Muscle of leg (tissue), 11 donors: ENCODE data around the gene NLRP1. TPM values are rescaled to one million over a fixed set of nuclear protein-coding genes. Genes with fewer than 3 reads are reported as not detected.

Source experiments
- DNase-seq: peaks from one replicate; pipeline ENCODE4 v3.0.0; 2013
- H3K27ac ChIP-seq: one replicate; pipeline ENCODE4 v1.5.1; 2013; ENCODE audit warnings: mild to moderate bottlenecking, low read length, control low read depth
- H3K27me3 ChIP-seq: one replicate; pipeline ENCODE4 v1.6.1; 2013; ENCODE audit warnings: low read length; ENCODE audit not compliant: control insufficient read depth, insufficient read depth
- H3K36me3 ChIP-seq: one replicate; pipeline ENCODE4 v1.6.1; 2013; ENCODE audit warnings: low read length; ENCODE audit not compliant: control insufficient read depth, insufficient read depth
- H3K4me1 ChIP-seq: one replicate; pipeline ENCODE4 v1.6.1; 2013; ENCODE audit warnings: low read length; ENCODE audit not compliant: control insufficient read depth, insufficient read depth
- H3K4me3 ChIP-seq: one replicate; pipeline ENCODE4 v1.5.1; 2013; ENCODE audit warnings: low read length, control low read depth
- H3K9me3 ChIP-seq: replicated peaks from 2 replicates; pipeline ENCODE4 v1.6.1; 2013; ENCODE audit warnings: low read depth, low read length; ENCODE audit not compliant: control insufficient read depth
- WGBS: methylation state at CpG from one replicate; pipeline ENCODE4 v1.1.5; 2013; ENCODE audit warnings: missing lambda C conversion rate; ENCODE audit not compliant: insufficient coverage; 5-methylcytosine and 5-hydroxymethylcytosine counted together
- polyA plus RNA-seq, 8 donors: library from polyadenylated mRNA; unstranded; fragments of 120-200 nt; gene quantifications; one replicate each; pipeline versions ENCODE4 v1.2.1 to v1.2.3, GENCODE V29; 2013; ENCODE audit warnings: inconsistent platforms in 1 of 8, low replicate concordance in 1 of 8; ENCODE audit not compliant: insufficient read length in 8 of 8, insufficient read depth in 1 of 8
- total RNA-seq: library from RNA; stranded (reverse); fragments of 120-200 nt; gene quantifications from one replicate; pipeline ENCODE4 v1.2.4, GENCODE V29; 2013

The NLRP1 gene
- total and polyA plus RNA-seq, 9 donors: 53.6 to 77.2 (median 66.4) TPM

DNA sequence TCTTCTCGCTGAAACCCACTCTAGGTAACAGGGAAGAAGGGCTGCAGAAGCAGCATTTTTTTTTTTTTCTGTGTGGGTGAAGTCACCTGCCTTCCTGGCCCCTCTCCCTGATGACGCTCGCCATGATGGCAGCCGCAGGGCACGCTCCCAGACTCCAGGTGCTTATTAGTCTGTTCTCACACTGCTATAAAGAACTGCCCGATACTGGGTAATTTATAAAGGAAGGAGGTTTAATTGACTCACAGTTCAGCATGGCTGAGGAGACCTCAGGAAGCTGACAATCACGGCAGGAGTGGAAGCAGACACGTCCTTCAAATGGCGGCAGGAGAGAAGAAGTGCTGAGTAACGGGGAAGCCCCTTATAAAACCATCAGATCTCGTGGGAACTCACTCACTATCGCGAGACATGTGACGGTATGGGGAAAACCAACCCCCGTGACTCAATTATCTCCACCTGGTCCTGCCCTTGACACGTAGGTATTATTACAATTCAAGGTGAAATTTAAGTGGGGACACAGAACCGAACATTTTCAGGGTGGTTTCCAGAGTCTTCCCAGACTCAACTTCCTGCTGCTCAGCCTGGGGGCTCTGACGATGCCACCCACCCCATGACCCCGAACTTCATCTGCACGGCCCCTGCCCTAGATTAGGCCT lies 34.9 kb upstream of the NLRP1 start:
- H3K9me3 ChIP-seq: no peaks in the 10 kb centered on the region
- H3K27ac ChIP-seq: no peak overlapping the region
- H3K4me1 ChIP-seq: no peaks in the 10 kb centered on the region
- no peaks in the 10 kb centered on the region for H3K36me3 ChIP-seq
- H3K4me3 ChIP-seq: no peak overlapping the region
- H3K27me3 ChIP-seq: peaks cover 14% of the 10 kb centered on the region
- WGBS: 76% methylated on average over 8 of the region's 20 CpGs
- DNase-seq: no peak

DNA sequence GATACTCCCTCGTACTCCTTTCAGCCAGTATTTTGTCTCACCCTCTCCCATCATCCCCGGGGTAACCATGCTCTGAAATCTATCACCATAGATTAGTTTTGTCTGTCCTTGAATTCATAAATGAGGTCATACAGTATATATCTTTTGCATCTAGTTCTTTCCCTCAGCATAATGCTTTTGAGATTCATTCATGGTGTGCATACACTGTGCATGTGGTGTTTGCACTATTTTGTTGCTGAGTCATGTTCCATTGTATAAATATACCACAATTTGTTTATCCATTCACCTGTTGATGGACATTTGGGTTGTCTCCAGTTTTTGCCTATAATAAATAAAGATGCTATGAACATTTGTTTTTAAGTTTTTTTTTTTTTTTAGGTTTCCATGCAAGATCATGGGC lies 34.2 kb upstream of the NLRP1 start:
- no CpG with 5 or more reads among the region's 2 CpGs for WGBS
- no peak overlapping the region for H3K27ac ChIP-seq
- H3K9me3 ChIP-seq: no peaks in the 10 kb centered on the region
- no peaks in the 10 kb centered on the region for H3K36me3 ChIP-seq
- peaks cover 12% of the 10 kb centered on the region for H3K27me3 ChIP-seq
- H3K4me3 ChIP-seq: no peak overlapping the region
- H3K4me1 ChIP-seq: no peaks in the 10 kb centered on the region
- DNase-seq: no peak

DNA sequence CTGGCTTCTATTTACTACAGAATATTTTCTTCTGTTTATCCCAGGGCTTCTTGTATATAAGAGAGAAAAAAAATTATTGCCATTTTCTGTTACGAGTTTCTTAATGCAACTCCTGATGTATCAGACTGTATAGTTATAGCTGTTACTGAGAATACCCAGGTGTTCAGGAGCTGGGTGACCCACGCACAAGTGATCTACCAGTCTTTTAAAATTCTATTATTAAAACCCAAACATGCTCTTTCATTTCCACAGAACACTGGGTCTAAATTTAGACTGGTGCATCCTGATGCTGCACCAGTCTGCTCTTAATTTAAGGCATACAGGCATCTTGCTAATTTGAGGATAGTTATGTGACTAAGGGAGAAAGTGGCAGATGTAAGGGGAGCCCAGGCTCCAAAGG lies 31.2 kb upstream of the NLRP1 start:
- no peak for DNase-seq
- Histone ChIP-seq H3K9me3 (no peaks in the 10 kb centered on the region), H3K4me3 (no peak overlapping the region), H3K36me3 (no peaks in the 10 kb centered on the region), H3K27ac (no peak overlapping the region), H3K4me1 (no peaks in the 10 kb centered on the region), H3K27me3 (peaks cover 9% of the 10 kb centered on the region)
- WGBS: no CpG with 5 or more reads among the region's 2 CpGs

DNA sequence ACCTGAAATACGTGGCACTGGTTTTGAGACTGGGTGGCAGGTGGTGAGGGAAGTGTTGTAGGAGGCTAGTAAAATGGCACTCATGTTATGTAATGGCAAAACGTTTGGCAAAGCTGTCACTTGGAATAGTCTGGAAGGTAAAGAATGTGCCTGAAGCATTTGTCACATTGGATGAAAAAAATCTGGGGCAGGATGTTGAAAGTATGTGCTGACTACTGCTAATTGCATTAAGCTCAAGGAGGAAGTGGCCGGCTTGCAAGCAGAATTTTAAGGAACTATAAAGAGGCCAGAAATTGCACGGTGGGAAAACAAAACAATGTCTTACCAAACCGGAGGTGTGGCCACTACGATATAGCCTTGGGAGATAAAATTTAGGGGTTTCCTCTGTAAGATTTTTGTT lies 26.6 kb upstream of the NLRP1 start:
- Histone ChIP-seq H3K36me3 (no peaks in the 10 kb centered on the region), H3K27ac (no peak overlapping the region), H3K4me1 (no peaks in the 10 kb centered on the region), H3K4me3 (no peak overlapping the region), H3K27me3 (peaks cover 6% of the 10 kb centered on the region), H3K9me3 (no peaks in the 10 kb centered on the region)
- peak; percentile 60 for DNase-seq
- 66% methylated on average over 6 of the region's 6 CpGs for WGBS

DNA sequence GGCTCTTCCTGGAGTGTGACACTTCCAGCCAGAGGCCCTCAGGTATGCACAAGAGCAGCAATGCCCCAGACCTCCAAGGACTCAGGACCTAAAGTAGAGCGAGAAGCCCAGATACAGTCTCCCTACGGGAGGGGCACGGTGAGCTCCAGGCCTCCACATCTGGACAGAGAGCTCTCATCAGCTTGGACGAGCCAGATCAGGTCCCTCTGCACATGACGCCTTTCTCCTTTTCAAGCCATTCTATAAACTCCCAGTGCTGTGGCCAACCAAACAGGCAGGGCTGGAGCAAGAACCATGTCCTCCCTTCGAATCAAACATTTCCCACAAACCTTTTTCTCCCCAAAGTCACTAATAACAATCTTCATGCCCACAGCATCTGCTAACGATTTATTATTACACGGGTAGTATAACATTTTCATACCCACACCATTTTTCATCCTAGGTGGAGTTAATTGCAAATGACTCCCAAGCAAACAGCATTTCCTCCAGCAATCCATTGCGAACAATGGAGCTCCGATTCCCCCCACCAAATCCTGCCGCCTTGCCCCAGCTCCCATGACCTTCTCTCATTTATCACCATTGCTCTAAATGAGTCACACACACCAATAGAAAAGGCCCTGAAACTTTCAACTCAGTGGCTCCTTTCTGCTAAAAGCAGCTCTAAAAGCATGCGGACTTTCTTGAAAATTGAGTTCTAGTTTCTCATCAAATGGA lies 24.2 kb upstream of the NLRP1 start:
- 40% methylated on average over 11 of the region's 12 CpGs for WGBS
- Histone ChIP-seq H3K4me1 (no peaks in the 10 kb centered on the region), H3K36me3 (no peaks in the 10 kb centered on the region), H3K27me3 (peaks cover 7% of the 10 kb centered on the region), H3K4me3 (no peak overlapping the region), H3K27ac (no peak overlapping the region), H3K9me3 (no peaks in the 10 kb centered on the region)
- no peak for DNase-seq

DNA sequence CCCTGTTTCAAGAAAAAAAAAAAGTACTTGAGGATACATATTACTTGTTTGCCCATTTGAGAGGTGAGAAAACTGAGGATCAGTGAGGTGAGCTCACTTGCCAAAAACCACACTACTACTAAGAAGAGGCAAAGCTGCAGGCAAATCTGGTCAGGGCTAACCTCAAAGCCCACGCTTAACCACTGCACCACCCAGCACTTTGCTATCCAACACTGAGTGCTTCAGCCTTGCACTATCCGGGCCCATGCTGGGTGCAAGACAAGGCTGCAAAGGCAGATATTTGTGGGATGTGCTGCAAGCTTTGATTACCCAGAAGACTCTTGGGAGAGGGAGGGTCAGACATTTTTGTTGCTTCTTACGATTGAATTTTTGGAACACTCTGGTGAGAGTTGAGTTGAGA lies 23.6 kb upstream of the NLRP1 start:
- Histone ChIP-seq H3K27ac (no peak overlapping the region), H3K4me1 (no peaks in the 10 kb centered on the region), H3K36me3 (no peaks in the 10 kb centered on the region), H3K4me3 (no peak overlapping the region), H3K9me3 (no peaks in the 10 kb centered on the region), H3K27me3 (peaks cover 7% of the 10 kb centered on the region)
- DNase-seq: no peak
- WGBS: 50% methylated on average over 1 of the region's 3 CpGs

DNA sequence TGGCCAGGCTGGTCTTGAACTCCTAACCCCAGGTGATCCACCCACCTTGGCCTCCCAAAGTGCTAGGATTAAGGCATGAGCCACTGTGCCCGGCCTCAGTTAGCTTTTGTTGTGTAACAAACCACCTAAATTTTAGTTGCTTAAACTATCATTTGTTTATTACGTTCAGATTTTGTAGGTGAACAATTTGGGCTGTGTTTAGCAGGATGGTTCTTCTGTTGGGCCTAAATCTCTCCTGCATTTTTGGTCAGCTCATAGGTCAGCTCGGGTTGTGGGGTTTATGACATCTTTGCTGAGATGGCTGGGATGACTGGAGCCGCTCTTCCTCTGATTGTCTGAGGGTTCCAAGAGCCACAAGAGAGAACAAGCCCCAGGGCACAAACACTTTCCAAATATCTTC lies 21.1 kb upstream of the NLRP1 start:
- H3K4me1 ChIP-seq: no peaks in the 10 kb centered on the region
- H3K4me3 ChIP-seq: no peak overlapping the region
- no peaks in the 10 kb centered on the region for H3K9me3 ChIP-seq
- H3K27me3 ChIP-seq: peaks cover 8% of the 10 kb centered on the region
- H3K36me3 ChIP-seq: no peaks in the 10 kb centered on the region
- no CpG with 5 or more reads among the region's 4 CpGs for WGBS
- DNase-seq: no peak
- H3K27ac ChIP-seq: no peak overlapping the region

DNA sequence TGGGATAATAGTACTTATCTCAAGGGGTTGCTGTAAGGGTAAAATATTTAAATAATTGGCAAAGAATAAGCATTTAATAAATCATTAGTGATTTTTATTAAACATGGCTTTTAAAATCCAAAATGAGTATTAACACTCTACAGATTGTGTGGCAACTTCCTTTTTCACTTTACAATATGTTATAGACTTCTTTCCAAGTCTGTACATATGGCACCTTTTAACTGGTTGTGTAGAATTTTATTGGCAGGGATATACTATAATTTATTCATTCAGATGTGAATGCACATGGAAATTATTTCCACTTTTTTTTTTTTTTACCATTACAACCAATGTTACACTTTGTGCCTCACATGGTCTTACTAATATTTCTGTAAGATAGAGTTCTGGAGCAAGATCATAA lies 15.7 kb upstream of the NLRP1 start:
- H3K4me1 ChIP-seq: peaks cover 7% of the 10 kb centered on the region
- H3K36me3 ChIP-seq: no peaks in the 10 kb centered on the region
- no peak for DNase-seq
- no peak overlapping the region for H3K4me3 ChIP-seq
- H3K27ac ChIP-seq: no peak overlapping the region
- H3K27me3 ChIP-seq: peaks cover 19% of the 10 kb centered on the region
- no peaks in the 10 kb centered on the region for H3K9me3 ChIP-seq

DNA sequence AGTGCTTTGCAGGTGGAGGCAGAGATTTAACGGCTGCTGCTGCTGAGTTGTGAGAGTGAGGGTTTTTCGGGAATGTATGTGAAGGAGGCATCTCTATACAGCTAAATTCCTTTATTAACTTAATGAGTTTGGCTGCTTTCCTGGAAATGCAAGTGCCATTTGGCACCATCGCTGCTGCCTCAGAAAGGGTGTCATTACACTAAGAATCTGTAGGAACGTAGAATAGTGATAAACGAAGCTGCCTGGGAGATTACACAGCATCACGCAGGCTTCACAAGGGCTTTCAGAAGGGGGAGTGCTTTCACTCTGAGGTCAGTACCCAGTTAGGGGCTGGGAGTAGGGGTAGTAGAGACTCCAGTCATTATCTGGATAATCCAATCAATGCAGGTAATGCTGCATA lies 14.1 kb upstream of the NLRP1 start:
- Histone ChIP-seq H3K4me3 (no peak overlapping the region), H3K9me3 (no peaks in the 10 kb centered on the region), H3K36me3 (no peaks in the 10 kb centered on the region), H3K27me3 (peaks cover 20% of the 10 kb centered on the region), H3K4me1 (peaks cover 7% of the 10 kb centered on the region), H3K27ac (no peak overlapping the region)
- no peak for DNase-seq
- WGBS: 0% methylated on average over 4 of the region's 6 CpGs

DNA sequence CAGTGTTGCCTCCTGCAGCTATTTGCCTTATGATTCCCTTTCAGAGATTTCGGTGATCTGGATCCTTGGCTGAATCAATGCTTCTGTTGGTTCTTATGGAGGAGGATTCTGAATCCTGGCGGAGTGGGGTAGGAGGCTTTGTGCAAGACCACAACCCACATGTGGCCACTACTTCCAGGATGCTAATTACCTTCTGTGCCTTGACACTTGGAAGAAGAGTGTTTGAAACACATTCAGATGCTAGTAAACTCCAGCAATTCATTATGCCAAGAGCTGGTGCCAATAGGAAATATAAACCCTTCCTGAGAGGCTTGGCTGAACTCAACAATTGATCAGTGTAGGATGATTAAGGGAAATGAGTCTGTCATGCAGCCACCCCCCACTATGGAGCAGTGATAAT lies 12.1 kb upstream of the NLRP1 start:
- DNase-seq: no peak
- no peaks in the 10 kb centered on the region for H3K9me3 ChIP-seq
- H3K36me3 ChIP-seq: no peaks in the 10 kb centered on the region
- H3K27ac ChIP-seq: no peak overlapping the region
- peaks cover 20% of the 10 kb centered on the region for H3K27me3 ChIP-seq
- peaks cover 7% of the 10 kb centered on the region for H3K4me1 ChIP-seq
- H3K4me3 ChIP-seq: no peak overlapping the region
- 80% methylated on average over 1 of the region's 2 CpGs for WGBS
